ENCODE data around the gene CIAO2A.

DNA sequence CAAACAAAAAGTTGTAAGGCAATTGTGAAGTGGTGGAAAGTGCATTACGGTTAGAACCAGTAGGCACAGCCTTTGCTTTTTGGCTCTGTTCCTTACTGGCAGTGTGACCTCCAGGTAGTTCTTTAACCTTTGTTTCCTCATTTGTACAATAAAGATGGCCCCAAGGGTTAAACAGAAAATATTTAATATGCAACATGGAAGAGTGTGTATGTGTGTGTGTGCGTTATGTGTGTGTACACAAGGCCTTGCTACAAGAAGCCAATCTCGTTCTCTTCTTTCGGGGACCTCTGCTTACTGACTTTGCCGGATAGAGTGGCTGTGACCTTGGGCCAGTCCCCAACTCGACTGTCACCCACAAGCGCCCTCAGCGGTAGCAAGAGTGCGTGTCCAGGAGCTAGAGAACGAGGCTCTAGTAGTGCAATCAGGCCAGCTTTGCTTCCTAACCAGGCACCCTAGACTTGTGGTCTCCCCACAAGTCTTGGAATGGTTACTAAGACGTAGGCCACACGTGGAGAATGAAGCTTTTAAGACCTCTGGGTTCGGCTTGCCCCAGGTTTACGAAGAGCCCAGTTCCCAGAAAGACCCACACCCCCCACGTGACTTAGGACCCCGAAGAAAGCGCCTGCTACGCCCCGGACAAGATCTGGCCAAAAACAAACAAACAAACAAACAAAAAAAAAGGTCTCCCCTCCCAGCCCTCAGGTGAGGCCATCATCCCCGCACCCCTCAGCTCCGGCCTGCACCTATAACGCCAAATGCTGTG lies 593 bp downstream of the CIAO2A start:
- TF ChIP-seq, protein P1, sequence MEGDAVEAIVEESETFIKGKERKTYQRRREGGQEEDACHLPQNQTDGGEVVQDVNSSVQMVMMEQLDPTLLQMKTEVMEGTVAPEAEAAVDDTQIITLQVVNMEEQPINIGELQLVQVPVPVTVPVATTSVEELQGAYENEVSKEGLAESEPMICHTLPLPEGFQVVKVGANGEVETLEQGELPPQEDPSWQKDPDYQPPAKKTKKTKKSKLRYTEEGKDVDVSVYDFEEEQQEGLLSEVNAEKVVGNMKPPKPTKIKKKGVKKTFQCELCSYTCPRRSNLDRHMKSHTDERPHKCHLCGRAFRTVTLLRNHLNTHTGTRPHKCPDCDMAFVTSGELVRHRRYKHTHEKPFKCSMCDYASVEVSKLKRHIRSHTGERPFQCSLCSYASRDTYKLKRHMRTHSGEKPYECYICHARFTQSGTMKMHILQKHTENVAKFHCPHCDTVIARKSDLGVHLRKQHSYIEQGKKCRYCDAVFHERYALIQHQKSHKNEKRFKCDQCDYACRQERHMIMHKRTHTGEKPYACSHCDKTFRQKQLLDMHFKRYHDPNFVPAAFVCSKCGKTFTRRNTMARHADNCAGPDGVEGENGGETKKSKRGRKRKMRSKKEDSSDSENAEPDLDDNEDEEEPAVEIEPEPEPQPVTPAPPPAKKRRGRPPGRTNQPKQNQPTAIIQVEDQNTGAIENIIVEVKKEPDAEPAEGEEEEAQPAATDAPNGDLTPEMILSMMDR (IDR thresholded peaks at IDR 0.05; ENCODE audit: poor library complexity, severe bottlenecking), result peak; percentile 37
- no peak for TF ChIP-seq EP300 (conservative IDR thresholded peaks at IDR 0.05; ENCODE audit: poor library complexity, severe bottlenecking)
- TF ChIP-seq POLR2AphosphoS5 (IDR thresholded peaks at IDR 0.05), result no peak
- TF ChIP-seq, protein P2, sequence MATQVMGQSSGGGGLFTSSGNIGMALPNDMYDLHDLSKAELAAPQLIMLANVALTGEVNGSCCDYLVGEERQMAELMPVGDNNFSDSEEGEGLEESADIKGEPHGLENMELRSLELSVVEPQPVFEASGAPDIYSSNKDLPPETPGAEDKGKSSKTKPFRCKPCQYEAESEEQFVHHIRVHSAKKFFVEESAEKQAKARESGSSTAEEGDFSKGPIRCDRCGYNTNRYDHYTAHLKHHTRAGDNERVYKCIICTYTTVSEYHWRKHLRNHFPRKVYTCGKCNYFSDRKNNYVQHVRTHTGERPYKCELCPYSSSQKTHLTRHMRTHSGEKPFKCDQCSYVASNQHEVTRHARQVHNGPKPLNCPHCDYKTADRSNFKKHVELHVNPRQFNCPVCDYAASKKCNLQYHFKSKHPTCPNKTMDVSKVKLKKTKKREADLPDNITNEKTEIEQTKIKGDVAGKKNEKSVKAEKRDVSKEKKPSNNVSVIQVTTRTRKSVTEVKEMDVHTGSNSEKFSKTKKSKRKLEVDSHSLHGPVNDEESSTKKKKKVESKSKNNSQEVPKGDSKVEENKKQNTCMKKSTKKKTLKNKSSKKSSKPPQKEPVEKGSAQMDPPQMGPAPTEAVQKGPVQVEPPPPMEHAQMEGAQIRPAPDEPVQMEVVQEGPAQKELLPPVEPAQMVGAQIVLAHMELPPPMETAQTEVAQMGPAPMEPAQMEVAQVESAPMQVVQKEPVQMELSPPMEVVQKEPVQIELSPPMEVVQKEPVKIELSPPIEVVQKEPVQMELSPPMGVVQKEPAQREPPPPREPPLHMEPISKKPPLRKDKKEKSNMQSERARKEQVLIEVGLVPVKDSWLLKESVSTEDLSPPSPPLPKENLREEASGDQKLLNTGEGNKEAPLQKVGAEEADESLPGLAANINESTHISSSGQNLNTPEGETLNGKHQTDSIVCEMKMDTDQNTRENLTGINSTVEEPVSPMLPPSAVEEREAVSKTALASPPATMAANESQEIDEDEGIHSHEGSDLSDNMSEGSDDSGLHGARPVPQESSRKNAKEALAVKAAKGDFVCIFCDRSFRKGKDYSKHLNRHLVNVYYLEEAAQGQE (IDR thresholded peaks at IDR 0.05; ENCODE audit: borderline replicate concordance), result peak; percentile 1
- no peak for TF ChIP-seq EZH2 (IDR thresholded peaks at IDR 0.05; ENCODE audit: borderline replicate concordance, insufficient read depth, low read length, poor library complexity, severe bottlenecking)
- no peak for TF ChIP-seq SMC3 (conservative IDR thresholded peaks at IDR 0.05; ENCODE audit: poor library complexity)
- TF ChIP-seq RAD21 (conservative IDR thresholded peaks at IDR 0.05), result no peak
- TF ChIP-seq MXI1 (conservative IDR thresholded peaks at IDR 0.05; ENCODE audit: poor library complexity, severe bottlenecking), result peak; percentile 55
- no peak for TF ChIP-seq TAF1 (IDR thresholded peaks at IDR 0.05; ENCODE audit: low read depth)

All from neural cell (in vitro differentiated cells).